GM19455 (cell line): ENCODE results near the gene RNU1-4.
"Not testable (repeated sequence)": the region's sequence is repeated elsewhere in the genome, so short reads cannot be mapped to it uniquely, and the experiment has no call there.

Experiments used
- ATAC-seq: cut with Tn5 transposase; IDR thresholded peaks from one replicate; pipeline ENCODE4 v1.9.1; 2021; ENCODE audit not compliant: unreplicated experiment

Gene RNU1-4

DNA sequence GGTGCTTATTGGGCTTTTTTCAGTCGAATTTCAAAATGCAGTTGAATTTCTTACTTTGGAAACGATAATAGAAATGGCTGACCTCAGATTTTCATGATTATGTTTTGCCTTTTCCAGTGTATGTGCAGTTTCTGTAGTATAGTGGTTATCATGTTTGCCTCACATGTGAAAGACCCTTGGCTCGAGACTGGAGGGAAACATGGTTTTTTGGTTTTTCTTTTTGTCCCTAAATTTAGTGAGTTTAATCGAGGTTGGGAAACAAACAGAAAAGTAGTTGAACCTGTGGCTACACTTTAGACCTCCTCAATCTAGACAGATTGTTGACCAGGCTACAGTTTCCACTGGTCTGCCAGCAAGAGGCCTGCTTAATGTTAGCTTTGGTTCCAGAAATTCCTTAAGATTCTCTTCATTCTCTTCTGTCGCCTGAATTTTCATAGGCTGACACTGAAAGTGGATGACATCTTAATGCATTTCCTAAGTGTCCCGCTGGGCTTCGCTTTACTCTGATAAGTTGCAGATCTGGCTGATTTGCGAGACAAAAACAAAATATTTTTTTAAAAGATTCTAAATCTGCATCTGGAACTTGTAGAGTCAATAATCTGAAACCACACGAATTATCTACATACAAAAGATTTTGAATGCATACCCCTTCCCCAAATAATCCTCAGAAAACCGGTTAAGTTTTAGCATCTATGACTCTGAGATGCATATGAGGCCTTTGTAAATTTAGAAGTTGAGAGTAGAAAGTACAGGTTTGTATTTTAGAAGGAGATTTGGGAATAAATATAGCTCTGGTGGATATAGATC, 14.7 kb upstream of the RNU1-4 start:
- not testable (repeated sequence) for ATAC-seq

DNA sequence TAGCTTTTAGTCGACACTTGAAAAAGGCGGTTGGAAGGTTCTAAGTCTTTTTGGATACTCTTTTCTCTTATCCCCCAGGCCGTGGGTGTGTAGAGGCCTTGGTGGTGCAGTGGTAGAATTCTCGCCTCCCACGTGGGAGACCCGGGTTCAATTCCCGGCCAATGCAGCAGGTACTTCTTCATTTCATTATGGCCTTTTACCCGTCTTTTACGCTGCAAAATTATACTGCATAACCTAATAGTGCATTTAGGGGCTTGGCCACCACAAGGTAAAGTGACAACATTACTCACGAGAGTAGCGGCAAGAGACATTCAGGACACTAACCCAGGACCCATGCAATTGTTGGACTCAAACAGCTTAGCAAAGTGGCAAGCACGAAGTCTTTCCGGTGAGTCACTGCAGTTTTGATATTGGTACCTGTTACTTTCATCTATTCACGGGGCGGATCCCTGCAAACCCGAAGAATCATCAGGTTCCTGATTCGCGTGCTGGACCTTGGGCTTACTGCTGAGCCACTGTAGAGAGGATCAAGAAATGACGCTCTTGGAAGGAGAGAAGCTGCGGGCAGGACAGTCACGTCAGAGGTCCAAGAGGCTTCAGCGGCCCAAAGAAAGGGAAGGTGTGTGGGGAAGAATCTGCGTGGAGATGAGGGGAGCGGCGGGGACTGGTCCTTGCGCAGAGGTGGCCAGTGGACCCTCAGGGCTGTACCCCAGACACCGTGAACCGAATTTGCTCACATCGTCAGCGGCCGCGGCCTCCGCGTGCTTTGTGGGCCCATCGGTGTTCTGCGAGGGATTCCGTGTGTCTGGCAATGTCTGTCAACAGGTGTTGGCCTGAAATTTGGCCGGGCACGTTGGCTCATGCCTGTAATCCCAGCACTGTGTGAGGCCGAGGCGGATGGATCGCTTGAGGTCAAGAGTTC, 12.9 kb upstream of the RNU1-4 start:
- no peak for ATAC-seq

DNA sequence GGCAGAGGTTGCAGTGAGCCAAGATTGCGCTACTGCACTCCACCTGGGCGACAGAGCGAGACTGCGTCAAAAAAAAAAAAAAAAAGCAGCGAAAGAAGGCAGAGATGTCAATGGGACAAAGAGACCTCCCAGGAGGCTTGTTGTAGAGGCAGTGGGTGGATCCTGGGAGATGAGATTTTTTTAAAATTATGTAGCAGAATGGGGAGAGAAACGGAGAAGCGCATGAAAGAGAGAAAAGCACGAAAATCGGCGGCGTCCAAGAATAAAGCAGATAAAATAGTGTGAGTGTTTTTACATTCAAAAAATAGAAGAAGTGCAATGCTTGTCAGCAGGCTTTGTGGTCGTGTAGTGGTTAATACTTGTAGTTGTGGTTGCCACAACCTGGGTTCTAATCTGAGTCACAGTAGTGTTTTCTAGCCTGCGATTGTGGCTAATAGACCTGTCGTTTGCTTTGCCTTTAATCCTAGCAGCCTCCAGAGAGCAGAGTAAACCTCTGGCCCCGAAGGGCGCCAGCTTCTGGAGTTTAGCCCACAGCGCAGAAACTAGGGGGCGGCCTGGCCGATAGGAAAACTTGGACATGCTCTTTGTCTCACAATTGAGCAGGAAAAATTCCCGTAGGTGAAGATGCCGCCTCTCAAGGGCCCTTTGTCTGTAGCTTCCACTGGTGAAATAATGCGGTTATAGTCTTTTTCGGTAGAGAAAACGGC, 11.9 kb upstream of the RNU1-4 start:
- not testable (repeated sequence) for ATAC-seq

DNA sequence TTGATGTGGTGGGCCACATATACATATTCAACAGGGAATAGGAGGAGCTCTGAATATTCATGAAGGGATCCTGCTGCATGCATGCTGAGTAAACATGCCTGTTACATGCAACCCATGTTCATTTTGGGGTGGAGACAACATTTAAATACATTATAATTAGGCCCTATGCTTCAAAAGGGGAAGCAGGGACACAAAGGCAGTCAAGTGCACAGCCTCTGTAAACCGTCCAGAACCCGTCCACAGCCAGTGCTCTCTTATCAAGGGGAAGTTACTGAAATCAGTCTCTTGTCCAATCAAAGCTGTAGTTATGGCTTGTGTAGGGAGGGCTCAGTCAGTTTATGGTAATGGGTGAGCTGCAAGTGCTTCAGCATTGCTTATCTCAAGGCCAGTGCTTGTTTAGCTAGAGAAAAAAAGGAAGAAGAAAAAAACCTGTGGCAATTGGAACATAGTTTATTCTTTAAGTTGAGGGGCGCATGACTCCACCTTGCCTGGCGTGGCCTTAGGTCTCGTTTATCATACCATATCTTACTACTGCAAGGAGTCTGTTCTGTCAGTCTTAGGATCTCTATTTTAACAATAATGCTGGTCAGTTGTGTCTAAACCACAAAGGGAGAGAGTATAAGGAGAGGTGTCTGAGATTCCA, 7.9 kb upstream of the RNU1-4 start:
- not testable (repeated sequence) for ATAC-seq

DNA sequence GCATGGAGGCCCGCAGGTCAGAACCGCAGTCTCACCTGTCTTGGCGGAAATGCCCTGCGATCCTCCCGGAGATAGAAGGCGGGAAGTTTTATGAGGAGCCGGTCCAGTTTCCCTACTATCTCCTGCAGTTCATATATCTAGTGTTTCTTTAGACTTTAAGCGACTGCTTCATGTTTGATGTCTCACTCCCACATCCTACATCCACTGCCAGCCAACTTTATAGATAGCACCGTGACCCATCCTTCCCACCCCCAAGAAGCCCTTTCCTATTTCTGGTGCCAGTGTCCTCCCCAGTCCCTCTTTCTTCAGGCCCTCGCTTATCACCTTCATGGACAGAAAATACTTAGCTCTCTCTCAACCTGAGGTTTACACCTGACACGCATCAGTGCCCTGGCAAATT, 914 bp downstream of the RNU1-4 start:
- ATAC-seq, result not testable (repeated sequence)

DNA sequence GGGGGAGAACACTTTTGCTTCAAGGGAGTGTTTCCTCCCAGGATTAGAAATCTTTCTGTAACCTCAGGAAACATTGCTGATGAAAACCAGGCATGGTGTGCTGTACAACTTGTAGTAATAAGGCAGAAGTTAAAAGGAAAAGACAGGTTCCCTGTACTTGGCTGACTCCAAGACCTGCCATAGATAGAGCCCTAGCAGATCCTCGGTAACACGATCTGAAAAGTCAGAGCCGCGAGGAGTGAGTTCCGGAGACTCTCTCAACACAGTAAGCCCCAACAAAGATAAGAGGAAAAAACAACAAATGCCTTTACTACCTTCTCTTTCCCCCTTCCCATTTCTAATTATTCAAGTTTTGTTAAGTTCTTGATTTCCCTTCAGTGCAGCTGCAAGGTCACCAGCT, 7.3 kb downstream of the RNU1-4 start:
- not testable (repeated sequence) for ATAC-seq

DNA sequence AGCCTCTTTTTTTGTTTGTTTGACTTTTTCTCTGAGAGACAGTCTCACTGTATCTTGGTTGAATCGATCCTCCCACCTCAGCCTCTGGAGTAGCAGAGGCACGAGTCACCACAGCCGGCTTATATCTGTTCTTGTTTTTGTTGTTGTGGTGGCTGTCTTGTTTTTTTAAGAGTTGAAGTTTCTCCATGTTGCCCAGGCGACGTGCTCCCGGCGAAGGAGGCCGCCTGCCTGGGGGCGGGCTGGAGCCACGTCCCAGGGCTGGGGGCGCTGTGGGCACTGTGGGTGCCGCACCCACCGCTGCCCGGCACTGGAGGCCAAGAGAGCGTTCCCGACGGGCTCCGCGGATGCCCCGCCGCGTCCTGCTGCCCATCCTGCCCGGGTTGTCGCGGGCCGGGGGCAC, 8.4 kb downstream of the RNU1-4 start:
- not testable (repeated sequence) for ATAC-seq

DNA sequence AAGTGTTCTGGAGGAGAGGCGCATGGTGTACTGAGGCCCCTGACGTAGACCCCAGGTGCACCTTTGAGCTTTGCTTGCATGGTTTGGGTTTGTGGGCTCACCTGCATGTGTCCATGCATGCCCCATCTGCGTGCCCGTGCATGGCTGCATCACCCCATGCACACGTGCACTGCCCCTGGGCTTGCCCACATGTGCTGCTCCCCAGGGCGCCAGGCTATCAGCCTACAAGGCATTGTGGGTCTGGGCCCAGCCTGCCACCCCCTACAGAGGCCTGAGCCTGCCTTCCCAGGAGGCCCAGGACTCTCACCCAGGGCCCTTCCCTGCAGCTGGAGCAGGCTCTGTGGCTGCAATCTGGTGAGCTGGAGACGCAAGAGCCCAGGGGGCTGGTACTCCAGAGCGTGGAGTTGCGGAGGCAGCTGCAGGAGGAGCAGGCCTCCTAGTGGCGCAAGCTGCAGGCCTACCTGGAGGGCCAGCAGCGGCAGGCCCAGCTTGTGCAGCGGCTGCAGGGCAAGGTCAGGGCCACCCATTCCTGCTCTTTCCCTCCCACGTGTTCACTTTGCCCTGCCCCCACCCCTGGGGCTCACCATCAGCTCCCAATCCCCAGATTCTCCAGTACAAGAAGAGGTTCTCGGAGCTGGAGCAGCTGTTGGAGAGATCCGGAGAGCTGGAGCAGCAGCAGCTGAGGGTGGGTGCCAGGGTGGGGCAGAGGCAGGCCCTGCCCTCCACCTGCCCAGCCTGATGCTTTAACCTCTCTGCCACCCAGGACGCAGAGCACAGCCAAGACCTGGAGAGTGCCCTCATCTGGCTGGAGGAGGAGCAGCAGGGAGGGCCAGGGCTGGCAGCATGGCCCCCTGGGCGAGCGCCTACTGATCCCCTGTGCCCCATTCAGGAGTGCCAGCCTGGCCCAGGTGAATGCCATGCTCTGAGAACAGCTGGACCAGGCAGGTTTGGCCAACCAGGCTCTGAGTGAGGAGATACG, 9.9 kb downstream of the RNU1-4 start:
- ATAC-seq, result not testable (repeated sequence)

DNA sequence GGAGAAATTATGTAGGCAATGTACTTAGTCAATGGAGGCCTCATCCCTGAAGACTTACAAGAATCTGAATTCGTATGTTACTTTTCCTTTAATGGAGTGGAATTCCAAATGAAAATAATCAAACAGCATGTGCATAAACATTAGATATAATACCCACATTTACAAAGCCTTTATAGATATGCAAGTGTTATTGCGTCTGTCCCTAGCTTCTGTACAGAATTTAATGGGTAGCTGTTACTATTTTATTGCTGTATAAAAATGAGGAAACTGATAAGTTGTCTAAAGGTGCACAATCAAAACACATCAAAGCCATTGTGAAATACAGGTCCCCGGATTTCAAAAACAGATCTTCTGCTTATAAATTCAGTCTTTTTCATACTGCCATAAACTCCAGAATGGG, 12.5 kb downstream of the RNU1-4 start:
- not testable (repeated sequence) for ATAC-seq

DNA sequence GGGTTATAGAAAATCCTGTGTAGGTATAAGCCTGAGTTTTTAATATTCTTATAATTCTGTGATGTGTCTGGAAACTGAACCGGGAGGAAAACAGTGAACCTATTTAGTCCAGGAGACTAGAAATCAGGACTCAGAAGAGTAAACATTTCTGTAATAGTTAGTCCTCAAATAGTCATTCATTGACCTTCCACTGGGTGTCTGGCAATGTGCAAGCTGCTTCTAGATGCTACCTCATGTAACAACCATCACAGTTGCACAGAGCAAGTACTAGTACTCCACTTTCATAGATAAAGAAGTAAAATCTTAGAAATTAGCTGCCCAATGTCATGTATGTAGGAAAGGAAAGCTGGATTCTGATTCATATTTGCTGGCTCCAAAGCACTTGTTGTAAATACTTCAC, 15.1 kb downstream of the RNU1-4 start:
- ATAC-seq, result not testable (repeated sequence)

DNA sequence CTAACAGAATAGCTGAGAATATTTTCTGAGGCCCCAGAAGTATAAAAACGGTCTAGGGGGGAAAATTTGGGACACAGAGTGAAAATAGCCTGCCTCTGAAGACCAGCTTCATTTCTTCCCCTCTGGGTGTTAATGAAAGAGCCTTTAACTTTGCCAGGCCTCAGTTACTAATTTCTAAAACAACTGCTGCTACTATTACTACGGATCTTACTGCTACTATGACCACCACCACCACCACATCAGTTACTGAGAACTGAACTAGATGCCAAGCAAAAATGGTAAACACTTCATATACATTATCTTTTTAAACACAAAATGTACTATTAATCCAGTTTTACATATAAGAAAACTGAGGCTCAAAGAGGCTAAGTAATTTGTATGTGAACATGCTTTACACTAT, 15.6 kb downstream of the RNU1-4 start:
- ATAC-seq, result not testable (repeated sequence)

DNA sequence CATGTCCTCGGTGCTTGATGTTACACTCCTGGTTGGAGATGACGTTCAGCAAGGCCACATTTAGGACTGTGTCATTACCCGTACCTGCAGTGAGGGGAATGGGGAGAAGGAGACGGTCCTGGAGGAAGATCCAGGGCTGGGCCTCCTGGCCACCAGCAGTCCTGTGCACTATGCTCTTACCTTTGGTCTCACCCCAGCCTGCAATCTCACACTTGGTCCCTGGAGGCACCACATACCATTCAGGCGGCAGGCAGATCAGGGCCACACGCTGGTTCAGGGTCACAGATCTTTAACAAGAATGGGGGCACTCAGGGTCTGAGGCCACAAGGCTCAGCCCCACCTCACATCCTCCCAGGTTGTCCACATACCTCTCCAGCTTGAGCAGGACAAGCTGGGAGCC, 17.3 kb downstream of the RNU1-4 start:
- not testable (repeated sequence) for ATAC-seq

DNA sequence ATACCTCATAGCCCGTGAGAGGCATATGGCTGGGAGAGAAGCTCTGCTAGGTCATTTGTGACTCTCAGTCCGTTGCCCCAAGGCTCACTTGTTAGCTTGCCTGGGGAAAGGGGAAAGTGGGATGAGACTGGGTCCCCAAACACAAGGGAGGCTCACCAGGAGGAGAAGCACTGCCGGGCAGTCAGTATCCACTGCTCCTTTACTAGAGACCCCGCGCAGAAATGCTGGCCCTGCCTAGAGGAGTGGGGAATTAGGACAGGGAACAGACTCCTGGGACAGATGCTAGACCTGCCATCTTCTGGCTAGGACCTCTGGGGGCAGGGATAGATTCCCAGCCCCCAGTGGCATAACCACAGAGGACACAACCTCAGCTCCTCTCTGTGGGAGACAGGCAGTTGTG, 17.7 kb downstream of the RNU1-4 start:
- ATAC-seq, result not testable (repeated sequence)

DNA sequence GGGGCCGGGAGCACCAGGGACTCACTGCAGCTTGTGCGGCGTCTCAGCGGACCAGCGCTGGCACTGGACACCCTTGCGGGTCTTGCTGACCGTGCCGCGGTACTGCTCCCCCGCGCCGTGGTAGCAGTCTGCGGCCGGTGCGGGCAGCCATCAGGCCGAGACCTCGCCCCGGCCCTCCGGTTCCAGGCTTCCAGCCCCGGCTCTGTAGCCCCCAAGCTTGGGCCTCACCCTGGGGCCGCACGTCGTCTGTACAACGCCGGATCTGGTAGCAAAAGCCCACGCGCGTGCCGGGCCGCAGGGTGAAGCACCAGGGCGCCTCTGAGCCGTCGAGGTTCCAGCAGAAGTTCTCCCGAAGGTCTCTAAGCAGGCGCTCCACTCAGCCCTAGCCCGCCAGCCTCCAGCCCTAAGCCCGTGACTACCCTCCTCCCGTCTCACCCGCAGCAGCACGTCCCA, 18.8 kb downstream of the RNU1-4 start:
- not testable (repeated sequence) for ATAC-seq

DNA sequence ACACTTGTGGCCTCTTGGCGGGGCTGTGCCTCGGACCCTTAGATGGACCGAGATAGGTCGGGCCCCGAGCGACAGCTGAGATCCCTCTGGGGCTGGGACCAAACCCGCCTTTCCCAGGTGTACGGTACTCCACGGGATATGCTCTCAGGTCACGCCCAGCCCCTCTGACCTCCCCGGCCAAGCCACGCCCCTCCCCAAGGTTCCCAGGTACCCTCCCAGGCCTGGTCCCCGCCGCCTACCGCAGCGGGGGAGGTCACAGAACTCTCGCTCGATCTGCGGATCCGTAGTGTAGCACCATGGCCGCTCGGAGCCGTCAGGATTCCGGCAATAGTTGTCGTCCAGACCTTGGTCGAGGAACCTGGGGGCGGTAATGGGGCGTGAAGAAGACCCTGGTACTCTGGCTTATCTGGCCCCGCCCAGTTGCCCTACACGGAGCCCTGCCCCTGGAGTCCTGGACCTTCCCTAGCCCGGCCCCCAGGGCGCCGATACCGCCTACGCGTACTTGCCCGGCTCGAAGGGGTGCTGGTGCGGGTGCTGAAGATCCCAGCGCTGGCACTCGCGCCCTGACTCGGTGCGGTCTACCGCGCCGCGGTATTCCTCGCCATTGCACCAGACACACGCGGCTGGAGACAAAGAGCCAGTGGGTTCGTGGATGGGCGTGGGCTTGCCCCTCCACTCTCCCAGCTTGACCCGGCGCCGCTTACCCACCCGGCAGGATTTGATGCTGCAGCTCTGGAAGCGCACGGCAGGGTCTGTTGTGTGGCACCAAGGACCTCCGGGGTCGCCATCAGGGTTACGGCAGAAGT, 19.5 kb downstream of the RNU1-4 start:
- not testable (repeated sequence) for ATAC-seq

DNA sequence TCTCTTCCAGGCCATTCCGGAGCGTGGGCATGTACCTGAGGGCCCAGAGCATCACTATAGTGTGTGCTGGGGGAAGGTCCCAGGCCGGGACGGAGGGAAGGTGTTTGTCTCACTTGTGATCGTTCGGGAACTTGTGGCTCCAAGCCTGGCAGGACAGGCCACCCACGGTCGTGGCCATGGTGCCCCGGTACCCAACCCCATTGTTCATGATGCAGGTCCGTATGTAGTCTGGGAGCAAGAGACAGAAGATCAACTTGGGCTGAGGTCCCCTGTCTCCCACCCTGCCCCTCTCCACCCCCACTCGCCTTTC, 20.1 kb downstream of the RNU1-4 start:
- ATAC-seq, result not testable (repeated sequence)

DNA sequence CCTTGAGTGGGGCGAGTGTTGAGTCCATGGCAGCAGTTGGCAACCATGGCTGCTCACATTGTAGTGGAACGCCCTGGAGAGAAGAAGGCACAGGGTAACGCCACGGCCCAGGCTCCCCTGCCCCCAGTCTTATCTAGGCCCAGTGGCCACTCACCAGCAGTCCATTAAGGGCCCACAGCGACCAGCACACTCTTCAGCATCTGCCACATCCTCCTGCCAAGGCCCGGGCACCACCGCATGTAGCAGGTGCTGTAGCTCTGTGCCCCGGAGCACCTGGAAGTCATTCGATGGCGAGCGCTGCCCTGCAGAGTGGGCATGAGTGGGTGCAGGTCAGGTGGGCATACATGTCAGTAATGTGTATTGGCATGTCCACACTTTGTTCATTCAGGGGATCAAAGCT, 20.5 kb downstream of the RNU1-4 start:
- ATAC-seq, result not testable (repeated sequence)

DNA sequence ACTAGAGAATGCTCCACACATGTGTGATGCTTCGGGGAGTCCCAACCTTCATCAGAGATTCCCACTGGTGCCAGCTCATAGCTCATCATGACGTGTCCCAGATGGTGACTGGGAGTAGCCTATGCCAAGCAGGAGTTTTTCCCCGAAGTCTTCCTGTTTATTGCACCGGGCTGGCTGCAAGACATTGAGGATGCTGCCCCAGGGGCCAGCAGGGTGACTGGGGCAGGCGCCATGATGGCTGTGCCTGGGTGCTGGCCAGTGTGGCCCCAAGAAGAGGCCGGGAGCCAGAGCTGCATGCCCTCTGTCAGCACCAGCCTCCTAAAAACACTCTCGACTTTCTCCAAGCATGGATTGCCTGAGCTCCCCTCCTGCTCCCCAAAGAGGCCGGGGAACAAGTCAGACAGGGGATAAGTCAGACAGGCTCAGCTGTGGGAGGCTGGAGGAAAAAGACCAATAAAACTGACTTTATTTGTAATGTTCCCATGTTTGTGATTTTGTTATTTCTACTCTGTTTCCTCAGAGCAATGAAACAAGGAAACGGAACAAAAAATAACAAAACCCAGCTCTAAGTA, 24.0 kb downstream of the RNU1-4 start:
- ATAC-seq, result not testable (repeated sequence)
